Stimulated activated naive CD4-positive, alpha-beta T cell (primary cell): ENCODE data around the gene MBP.

Source experiments
- DNase-seq, 6 experiments: peaks; one replicate each; lab custom pipeline; 2025; lab: John Stamatoyannopoulos, UW

MBP gene

GRCh38 chr18:76943542-76944339, 188.8 kb downstream of the MBP start:
- no peak for DNase-seq

GRCh38 chr18:76941284-76941683, 191.3 kb downstream of the MBP start:
- no peak for DNase-seq

DNA sequence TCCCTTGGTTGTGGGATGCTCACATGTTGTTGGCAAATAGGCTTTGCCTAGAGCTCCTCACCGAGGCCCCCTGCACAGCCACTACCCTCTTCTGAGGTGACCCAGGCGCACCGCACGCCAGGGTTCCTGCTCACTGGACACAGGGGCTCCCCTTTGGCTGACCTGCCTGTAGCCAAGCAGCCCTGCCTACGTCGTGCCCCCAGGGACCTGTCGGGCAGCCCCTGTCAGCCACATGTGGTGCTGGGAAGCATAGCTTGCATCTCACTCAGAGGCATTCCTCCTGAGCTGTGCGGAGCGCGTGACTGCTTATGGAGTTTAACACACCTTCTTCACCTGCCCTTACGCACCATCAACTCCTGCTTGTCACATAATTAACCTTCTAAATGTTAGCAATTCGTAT, 194.0 kb downstream of the MBP start:
- no peak for DNase-seq

DNA sequence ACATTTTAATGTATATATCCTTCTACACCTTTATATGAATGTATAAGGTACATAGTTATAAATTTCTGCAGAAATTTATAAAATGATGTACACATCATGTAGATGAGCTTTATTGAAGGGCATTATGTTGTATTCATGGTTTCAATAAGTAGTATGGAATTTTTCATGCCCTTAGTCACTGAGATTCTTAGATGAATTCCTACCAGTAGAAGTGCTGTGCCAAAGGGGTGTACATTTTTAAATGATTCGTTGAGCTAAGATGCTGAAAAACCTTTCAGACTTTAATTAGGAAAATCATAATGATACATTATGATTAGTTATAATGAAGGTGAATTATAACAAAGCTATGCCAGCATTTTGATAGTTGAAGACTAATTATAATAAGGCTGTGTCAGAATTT, 195.0 kb downstream of the MBP start:
- DNase-seq = no peak

DNA sequence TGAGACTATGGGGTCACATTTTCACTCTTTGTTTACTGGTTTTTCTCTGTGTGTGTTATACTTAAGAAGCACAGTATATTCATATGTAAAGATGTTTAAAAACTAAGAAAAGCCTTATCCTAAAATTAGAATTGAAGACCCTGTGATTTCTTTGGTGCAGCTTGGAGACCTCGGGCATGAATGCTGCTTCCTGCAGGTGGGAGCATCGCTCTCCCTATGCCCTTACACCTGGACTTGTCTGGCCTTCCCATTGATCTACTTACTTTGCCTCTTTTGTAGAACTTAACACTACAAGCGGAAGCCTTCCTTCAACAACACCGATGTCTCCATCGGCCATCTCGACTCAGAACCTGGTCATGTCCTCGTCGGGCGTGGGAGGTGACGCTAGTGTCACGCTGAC, 195.7 kb downstream of the MBP start:
- DNase-seq = no peak

- no peak for DNase-seq
These were observed 196.8 kb downstream of the MBP start for GRCh38 chr18:76935722-76936337.

- DNase-seq = no peak
These were observed 200.4 kb downstream of the MBP start for GRCh38 chr18:76932026-76932819.

- DNase-seq = no peak
These were observed 201.4 kb downstream of the MBP start for GRCh38 chr18:76931171-76931570.
